GM10847 (cell line): ENCODE measurements around the gene KCNK16.

Experiments used
- POLR2A ChIP-seq: IDR thresholded peaks from 2 replicates; pipeline ENCODE4 v1.6.1; 2011; ENCODE audit not compliant: insufficient read length; ENCODE audit errors: extremely low read depth

KCNK16 gene

GRCh38 chr6:39274903-39275302 lies 47.6 kb downstream of the KCNK16 start:
- no peak for TF ChIP-seq POLR2A

DNA sequence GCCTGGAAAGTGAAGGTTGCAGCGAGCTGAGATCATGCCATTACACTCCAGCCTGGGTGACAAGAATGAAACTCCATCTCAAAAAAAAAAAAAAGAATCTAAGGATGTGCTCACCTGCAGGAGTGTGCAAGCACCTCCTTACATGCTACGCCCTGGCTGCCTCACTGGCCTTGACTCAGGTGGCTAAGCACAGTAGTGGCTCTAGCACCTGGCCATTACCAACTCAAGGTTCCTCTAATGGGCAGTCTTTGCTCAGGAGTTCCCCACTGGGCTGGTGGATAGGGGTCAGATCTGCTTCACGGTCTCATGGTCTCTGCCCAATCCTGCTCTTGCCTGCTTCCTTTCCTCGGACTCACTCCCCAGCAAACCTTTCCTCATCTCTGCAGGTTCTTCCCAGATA lies 48.0 kb downstream of the KCNK16 start:
- TF ChIP-seq POLR2A = no peak

- TF ChIP-seq POLR2A = no peak
These were observed 49.1 kb downstream of the KCNK16 start for GRCh38 chr6:39273406-39273821.

- no peak for TF ChIP-seq POLR2A
These were observed 52.5 kb downstream of the KCNK16 start for GRCh38 chr6:39269961-39270360.

- no peak for TF ChIP-seq POLR2A
These were observed 53.8 kb downstream of the KCNK16 start for GRCh38 chr6:39268721-39269120.

- no peak for TF ChIP-seq POLR2A
These were observed 54.3 kb downstream of the KCNK16 start for GRCh38 chr6:39268171-39268570.

- TF ChIP-seq POLR2A = no peak
These were observed 55.6 kb downstream of the KCNK16 start for GRCh38 chr6:39266782-39267355.

DNA sequence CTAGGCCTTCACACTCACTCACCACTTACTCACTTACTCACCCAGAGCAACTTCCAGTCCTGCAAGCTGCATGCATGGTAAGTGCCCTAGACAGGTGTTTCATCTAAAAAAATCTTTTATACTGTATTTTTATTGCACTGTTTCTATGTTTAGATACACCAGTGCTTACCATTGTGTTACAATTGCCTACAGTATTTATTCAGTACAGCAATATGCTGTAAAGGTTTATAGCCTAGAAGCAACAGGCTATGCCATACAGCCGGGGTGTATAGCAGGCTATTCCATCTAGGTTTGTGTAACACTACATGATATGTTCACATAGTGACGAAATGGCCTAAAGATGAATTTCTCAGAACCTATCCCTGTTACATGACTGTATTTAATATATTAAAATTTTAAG lies 56.1 kb downstream of the KCNK16 start:
- no peak for TF ChIP-seq POLR2A
